CD4-positive, alpha-beta T cell (primary cell): Measurements from ENCODE around the gene CDH4. TPM values are rescaled to one million over a fixed set of nuclear protein-coding genes. Genes with fewer than 3 reads are reported as not detected.

Source experiments
- ATAC-seq: fragments of 200-7000 bp; cut with Tn5 transposase; one replicate; pipeline ENCODE4 v1.10.0; 2022; ENCODE audit warnings: mild to moderate bottlenecking; ENCODE audit not compliant: poor library complexity
- CTCF ChIA-PET: fragments of 350-600 bp; sonication (Branson Sonifier 250); formaldehyde crosslinking; loops from one replicate; lab custom pipeline; 2021; ENCODE audit warnings: antibody characterized with exemption, inconsistent platforms; lab: Charles Lee
- POLR2A ChIA-PET: fragments of 350-600 bp; sonication (Branson Sonifier 250); formaldehyde crosslinking; loops from one replicate; lab custom pipeline; 2021; ENCODE audit warnings: antibody characterized with exemption, inconsistent platforms; lab: Charles Lee
- DNase-seq, 14 experiments: peaks; one replicate each; pipeline ENCODE4 v3.0.0-alpha.2; 2013 to 2020; ENCODE audit warnings: mixed read lengths in 2 of 14
- H3K27ac ChIP-seq, 2 donors: one replicate each; pipeline versions ENCODE4 v1.5.1 to v1.7.0; 2013; ENCODE audit warnings: low read length in 2 of 2, low read depth in 1 of 2, mild to moderate bottlenecking in 1 of 2
- H3K27me3 ChIP-seq, 2 experiments: 1 replicate in 1 of 2; 2 replicates in 1 of 2; pipeline versions ENCODE4 v1.6.1 to v1.7.0; 2013; ENCODE audit warnings: low read length in 2 of 2, control low read depth in 1 of 2, mild to moderate bottlenecking in 1 of 2, moderate library complexity in 1 of 2; ENCODE audit not compliant: insufficient read depth in 2 of 2, control insufficient read depth in 1 of 2
- H3K36me3 ChIP-seq: one replicate; pipeline ENCODE4 v1.6.1; 2013; ENCODE audit warnings: low read length, control low read depth; ENCODE audit not compliant: insufficient read depth
- H3K4me1 ChIP-seq: one replicate; pipeline ENCODE4 v1.6.1; 2013; ENCODE audit warnings: low read length, control low read depth; ENCODE audit not compliant: insufficient read depth
- H3K4me3 ChIP-seq: one replicate; pipeline ENCODE4 v1.5.1; 2013; ENCODE audit warnings: mild to moderate bottlenecking, low read length, moderate library complexity
- H3K9me3 ChIP-seq, 2 experiments: 1 replicate in 1 of 2; 2 replicates in 1 of 2; pipeline versions ENCODE4 v1.6.1 to v1.7.0; 2013; ENCODE audit warnings: low read length in 2 of 2, mild to moderate bottlenecking in 2 of 2, control low read depth in 1 of 2, moderate library complexity in 1 of 2; ENCODE audit not compliant: control insufficient read depth in 1 of 2, insufficient read depth in 1 of 2
- H3K27ac Mint-ChIP-seq: one replicate; pipeline ENCODE4 v1.8.0; 2020; ENCODE audit warnings: mixed read lengths
- H3K27me3 Mint-ChIP-seq: one replicate; pipeline ENCODE4 v1.8.0; 2021; ENCODE audit warnings: mixed read lengths
- H3K36me3 Mint-ChIP-seq: one replicate; pipeline ENCODE4 v1.8.0; 2021; ENCODE audit warnings: low read depth, mixed read lengths
- H3K4me1 Mint-ChIP-seq: one replicate; pipeline ENCODE4 v1.8.0; 2021; ENCODE audit warnings: low read depth, mixed read lengths
- H3K4me3 Mint-ChIP-seq: one replicate; pipeline ENCODE4 v1.8.0; 2020; ENCODE audit warnings: mild to moderate bottlenecking, mixed read lengths
- H3K9me3 Mint-ChIP-seq: one replicate; pipeline ENCODE4 v1.8.0; 2020; ENCODE audit warnings: mixed read lengths
- intact Hi-C, 2 experiments: fragments of 100-400 bp; cut with DNase I in 1 of 2; cut with micrococcal nuclease in 1 of 2; formaldehyde crosslinking; loops; one replicate each; pipeline versions ENCODE4 v1.15.1 to v1.9.0; 2023 to 2025; cut with DNase I, micrococcal nuclease
- total RNA-seq, 174 experiments: library from RNA in 2 of 174; stranded (reverse) in 2 of 174; gene quantifications; one replicate each; pipeline ENCODE4 v1.2.3 and lab custom pipeline; 2021 to 2026
- TF ChIP-seq, protein P1 (sequence below): fragments of 200-600 bp; IDR thresholded peaks from one replicate; pipeline ENCODE4 v1.8.0; 2022; ENCODE audit warnings: antibody characterized with exemption, mild to moderate bottlenecking

Gene CDH4
- total RNA-seq, 2 experiments from 2014 or later: 0.11 TPM

DNA sequence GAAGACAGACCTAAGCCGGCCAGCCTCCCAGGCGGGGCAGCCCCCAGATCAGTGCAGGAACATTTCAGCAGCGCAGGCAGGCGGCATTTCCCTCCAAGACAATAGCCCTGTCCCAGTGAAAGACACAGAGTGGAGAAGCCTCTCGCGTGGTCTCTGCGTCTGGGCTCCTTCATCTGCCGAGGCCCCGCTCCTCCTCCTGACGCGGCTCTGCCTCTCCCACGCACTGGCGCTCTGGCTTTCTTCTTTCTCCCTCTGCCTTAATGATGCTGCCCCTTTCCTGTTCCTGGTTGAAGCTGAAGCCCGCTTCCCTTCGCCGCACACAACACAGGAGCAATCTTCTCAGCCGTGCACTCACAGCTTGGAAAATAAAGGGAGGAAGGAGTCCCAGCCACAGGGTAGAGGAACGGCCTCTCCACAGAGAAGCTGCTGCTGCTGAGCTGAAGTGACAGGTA is 347.5 kb downstream of the CDH4 start:
- no peak overlapping the region for H3K4me3 Mint-ChIP-seq
- peaks cover 5 to 84% of the 10 kb centered on the region in 2 experiments for H3K9me3 ChIP-seq
- DNase-seq (no peak), ATAC-seq (no peak)
- no peaks in the 10 kb centered on the region for H3K4me1 Mint-ChIP-seq
- H3K27me3 Mint-ChIP-seq: no peaks in the 10 kb centered on the region
- peaks cover 8% of the 10 kb centered on the region for H3K9me3 Mint-ChIP-seq
- no peak overlapping the region for H3K27ac ChIP-seq
- no peak overlapping the region for H3K4me3 ChIP-seq
- H3K27me3 ChIP-seq: no peaks in the 10 kb centered on the region
- no peaks in the 10 kb centered on the region for H3K36me3 Mint-ChIP-seq
- ChIA-PET CTCF (no interaction called here), POLR2A (no interaction called here)
- no peak overlapping the region for H3K27ac Mint-ChIP-seq
- TF ChIP-seq, protein P1, sequence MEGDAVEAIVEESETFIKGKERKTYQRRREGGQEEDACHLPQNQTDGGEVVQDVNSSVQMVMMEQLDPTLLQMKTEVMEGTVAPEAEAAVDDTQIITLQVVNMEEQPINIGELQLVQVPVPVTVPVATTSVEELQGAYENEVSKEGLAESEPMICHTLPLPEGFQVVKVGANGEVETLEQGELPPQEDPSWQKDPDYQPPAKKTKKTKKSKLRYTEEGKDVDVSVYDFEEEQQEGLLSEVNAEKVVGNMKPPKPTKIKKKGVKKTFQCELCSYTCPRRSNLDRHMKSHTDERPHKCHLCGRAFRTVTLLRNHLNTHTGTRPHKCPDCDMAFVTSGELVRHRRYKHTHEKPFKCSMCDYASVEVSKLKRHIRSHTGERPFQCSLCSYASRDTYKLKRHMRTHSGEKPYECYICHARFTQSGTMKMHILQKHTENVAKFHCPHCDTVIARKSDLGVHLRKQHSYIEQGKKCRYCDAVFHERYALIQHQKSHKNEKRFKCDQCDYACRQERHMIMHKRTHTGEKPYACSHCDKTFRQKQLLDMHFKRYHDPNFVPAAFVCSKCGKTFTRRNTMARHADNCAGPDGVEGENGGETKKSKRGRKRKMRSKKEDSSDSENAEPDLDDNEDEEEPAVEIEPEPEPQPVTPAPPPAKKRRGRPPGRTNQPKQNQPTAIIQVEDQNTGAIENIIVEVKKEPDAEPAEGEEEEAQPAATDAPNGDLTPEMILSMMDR: no peak
- intact Hi-C loops: no loop called here
- no peaks in the 10 kb centered on the region for H3K36me3 ChIP-seq
- no peaks in the 10 kb centered on the region for H3K4me1 ChIP-seq

DNA sequence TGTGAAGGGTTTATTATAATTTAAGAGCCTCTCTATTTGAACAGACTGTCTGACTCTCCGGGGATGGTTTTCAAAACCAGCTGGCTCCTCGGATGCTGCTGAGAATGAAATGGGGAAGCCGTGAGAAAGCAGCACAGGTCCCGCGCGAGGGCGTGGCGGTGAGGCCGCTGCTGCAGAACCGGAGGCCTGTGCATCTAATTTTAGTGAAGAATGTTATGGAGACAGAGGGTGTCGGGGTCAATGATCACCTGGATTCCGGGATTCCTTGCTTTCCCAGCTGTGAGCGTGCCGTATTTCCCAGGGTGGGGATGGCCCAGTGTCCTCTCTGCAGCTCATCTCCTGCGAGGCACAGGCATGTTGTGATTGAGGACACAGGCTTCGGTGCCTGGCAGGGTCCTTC is 348.0 kb downstream of the CDH4 start:
- TF ChIP-seq, protein P1: no peak
- Histone ChIP-seq H3K9me3 (peaks cover 5 to 81% of the 10 kb centered on the region in 2 experiments), H3K36me3 (no peaks in the 10 kb centered on the region), H3K4me3 (no peak overlapping the region), H3K27ac (no peak overlapping the region), H3K4me1 (no peaks in the 10 kb centered on the region), H3K27me3 (no peaks in the 10 kb centered on the region)
- Mint-ChIP-seq H3K9me3 (peaks cover 8% of the 10 kb centered on the region), H3K4me3 (no peak overlapping the region), H3K36me3 (no peaks in the 10 kb centered on the region), H3K27ac (no peak overlapping the region), H3K4me1 (no peaks in the 10 kb centered on the region), H3K27me3 (no peaks in the 10 kb centered on the region)
- POLR2A ChIA-PET: no interaction called here
- CTCF ChIA-PET: no interaction called here
- ATAC-seq (no peak), DNase-seq (no peak)
- intact Hi-C loops: no loop called here

DNA sequence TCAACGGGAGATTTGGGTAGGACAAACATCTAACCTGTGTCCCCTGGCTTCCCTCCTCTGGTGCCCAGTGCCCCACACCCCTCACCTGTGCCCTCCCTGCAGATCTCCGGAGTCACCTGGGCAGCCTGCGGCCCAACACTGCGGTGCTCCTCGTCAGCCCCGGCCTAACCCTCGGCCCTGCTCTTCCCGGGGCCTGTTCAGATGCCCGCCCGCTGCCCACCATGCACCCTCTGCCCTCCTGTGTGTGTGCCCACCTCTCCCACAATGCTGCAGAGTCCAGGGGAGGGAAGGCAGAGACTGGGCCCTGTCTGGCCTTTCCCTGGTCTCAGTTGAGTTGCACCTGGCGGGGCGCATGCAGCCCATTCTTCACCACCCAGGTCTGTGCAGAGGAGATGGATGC is 349.3 kb downstream of the CDH4 start:
- Histone ChIP-seq H3K36me3 (no peaks in the 10 kb centered on the region), H3K27ac (no peak overlapping the region), H3K9me3 (peaks cover 5 to 74% of the 10 kb centered on the region in 2 experiments), H3K27me3 (no peaks in the 10 kb centered on the region), H3K4me1 (no peaks in the 10 kb centered on the region), H3K4me3 (no peak overlapping the region)
- no peaks in the 10 kb centered on the region for H3K27me3 Mint-ChIP-seq
- DNase-seq: no peak
- TF ChIP-seq, protein P1: no peak
- H3K36me3 Mint-ChIP-seq: no peaks in the 10 kb centered on the region
- CTCF ChIA-PET: no interaction called here
- POLR2A ChIA-PET: no interaction called here
- no peak overlapping the region for H3K4me3 Mint-ChIP-seq
- H3K9me3 Mint-ChIP-seq: peaks cover 5% of the 10 kb centered on the region
- no peaks in the 10 kb centered on the region for H3K4me1 Mint-ChIP-seq
- intact Hi-C loops: no loop called here
- H3K27ac Mint-ChIP-seq: no peak overlapping the region
- ATAC-seq: no peak
